NCI-H2081 (cell line): ENCODE data around the gene WBP11.
A peak's percentile ranks its signal among the peaks of the same experiment; 100 is the strongest.
"Not testable (repeated sequence)": the region's sequence is repeated elsewhere in the genome, so short reads cannot be mapped to it uniquely, and the experiment has no call there.

Experiments
- DNase-seq, 2 experiments: peaks; one replicate each; lab custom pipeline; 2025; lab: John Stamatoyannopoulos, UW

WBP11 gene

DNA sequence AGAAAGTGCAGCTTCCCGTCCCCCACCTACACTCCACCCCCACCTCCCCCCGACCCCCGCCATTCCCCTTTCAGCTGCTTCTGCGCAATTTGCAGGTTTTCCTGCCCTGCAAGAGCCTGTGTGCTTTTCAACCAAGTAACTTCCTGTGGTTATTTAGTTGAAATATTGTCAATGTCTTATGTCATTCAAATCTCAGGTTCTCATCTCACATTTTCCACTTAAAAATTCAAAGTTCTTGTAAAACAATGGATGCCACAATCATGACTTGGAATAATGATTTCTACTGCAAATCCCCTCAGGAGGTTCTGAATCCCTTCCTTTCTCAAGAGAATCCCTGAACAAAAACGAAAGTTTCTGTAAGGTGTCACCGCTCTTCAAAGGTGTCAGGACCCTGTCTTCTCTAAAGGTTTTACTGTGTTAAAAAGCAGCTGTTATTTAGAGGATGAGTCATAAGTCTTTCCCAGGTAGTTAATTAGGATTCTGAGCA, 31.6 kb downstream of the WBP11 start:
- DNase-seq, result peak in 1 of 2 experiments; percentile 25

GRCh38 chr12:14770496-14771461, 32.5 kb downstream of the WBP11 start:
- peak; percentile 93 to 96 for DNase-seq

DNA sequence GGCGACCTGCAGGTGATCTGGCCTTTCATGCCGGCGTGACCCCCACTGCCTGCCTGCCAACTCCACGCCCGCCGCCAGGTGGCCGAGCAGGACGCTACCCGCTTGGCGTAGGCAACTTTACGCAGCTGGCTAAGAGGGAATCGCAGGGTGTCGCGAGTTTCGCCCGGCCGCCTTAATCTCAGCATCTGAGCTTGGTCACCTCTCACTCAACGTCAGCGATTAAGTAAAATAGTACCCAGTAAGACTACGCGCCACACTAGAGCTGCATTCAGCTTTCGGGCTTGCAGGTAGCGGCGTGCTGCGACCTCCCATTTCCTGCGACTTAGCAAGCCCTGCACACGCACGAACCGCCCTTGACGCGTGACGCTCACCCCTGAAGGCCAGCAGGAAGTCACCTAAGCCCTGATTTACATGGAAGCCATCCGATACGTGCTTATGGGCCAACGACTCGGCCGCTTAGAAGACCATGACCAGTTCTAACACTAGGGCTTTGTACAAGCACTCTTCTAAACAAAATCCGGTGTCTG, 33.2 kb downstream of the WBP11 start:
- peak; percentile 81 to 91 for DNase-seq

GRCh38 chr12:14769466-14769968, 33.8 kb downstream of the WBP11 start:
- DNase-seq, result peak in 1 of 2 experiments; percentile 55

- no peak for DNase-seq
Observed at GRCh38 chr12:14768823-14769405, 34.4 kb downstream of the WBP11 start.

DNA sequence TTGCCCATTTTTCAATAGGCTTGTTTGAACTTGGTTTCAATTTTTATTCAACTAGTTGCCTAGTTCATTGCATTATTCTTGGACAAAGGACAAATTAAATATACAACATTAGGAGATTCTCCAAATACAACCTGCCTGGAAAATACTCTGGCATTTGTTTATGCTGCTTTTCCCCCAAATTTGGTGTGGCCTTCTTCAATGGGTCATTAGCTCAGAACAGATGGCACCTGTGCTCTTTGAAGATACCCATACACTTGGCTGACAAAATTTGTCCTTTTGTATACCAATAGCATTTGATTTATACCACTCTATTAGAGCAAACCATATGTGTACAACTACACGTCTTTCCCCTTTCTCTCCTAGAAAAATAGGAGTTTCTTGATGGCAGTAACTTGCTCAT, 35.7 kb downstream of the WBP11 start:
- DNase-seq, result no peak

DNA sequence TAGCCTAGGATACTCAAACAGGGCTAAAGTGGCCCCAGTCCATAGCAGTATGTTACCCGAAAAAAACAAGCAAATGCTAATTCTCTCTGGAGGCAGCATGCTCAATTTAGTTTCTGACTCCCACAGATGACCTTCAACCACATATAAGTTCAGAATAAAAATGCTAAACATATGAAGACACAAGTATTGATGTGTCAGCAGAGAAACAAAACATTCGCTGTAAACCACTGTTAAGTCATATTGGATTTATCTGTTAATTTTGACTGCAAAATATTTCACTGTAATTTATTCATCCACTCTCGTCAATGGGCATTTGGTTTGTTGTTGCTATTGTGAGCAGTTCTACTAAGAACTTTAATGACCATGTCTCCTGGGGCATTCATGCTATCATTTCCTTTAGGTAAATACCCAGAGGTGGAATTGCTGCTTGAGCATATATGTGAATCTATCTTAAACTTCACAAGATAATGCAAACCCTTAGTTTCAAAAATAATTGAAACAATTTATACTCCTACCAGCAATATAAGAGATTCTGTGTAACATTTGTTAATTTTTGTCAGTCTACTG, 36.5 kb downstream of the WBP11 start:
- no peak for DNase-seq

DNA sequence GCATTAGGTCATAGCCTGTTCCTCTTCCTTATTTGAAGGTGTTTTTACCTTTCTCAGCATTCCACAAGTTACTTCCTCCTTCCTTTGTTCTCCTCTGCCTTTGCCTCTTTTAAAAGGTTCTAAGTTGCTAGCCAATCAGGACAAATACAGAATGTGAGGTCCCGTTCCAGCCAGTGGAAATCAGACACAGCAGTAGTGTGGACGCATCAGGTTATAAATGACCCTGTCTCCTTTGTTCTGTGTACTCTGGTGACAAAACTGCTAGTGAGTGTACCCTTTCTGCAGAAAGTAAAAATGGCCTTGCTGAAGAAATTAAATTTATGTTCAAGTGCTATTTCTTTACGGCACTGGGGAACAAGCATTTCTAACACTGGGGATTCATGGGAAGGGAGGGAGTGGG, 37.3 kb downstream of the WBP11 start:
- DNase-seq, result not testable (repeated sequence)

GRCh38 chr12:14765398-14765797, 37.9 kb downstream of the WBP11 start:
- no peak for DNase-seq

- DNase-seq, result not testable (repeated sequence)
Observed at GRCh38 chr12:14759711-14760280, 43.5 kb downstream of the WBP11 start.

DNA sequence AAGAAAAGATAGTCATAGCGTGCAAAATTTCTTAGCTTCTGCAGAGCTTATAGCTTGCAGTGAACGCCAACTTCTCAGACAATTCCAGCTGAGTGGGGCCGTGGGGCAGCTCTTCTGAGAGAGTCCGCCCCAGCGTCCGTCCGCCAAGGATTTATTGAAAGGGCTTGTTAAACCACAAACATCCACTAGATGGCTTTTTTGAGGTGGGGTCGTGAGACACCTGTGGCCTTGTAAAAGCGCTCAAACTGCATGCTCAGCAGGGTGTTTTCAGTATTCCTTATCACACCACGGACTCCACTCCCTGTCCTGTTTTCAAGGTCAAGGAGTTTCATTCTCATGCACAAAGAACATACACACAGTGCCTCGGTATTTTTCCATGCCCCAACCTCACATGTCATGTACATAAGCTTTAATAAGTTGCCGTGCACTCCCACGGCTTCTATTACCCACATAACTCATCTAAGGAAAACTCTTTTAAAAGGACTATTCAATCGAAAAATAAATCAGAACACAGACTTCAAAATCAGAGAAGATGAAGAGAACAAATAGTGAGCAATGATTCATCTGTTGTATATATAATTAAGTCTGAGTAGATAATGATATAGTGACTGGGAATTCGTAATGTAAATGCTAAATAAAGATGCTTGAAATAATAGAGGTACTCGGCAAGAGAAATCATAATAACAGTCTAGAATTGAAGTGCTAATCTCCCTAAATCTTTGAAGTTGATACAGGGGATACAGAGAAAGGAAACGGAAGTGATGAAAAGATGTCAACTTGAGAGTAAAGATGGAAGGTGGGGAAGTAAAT, 46.7 kb downstream of the WBP11 start:
- DNase-seq, result no peak

GRCh38 chr12:14751986-14752385, 51.3 kb downstream of the WBP11 start:
- DNase-seq, result no peak

DNA sequence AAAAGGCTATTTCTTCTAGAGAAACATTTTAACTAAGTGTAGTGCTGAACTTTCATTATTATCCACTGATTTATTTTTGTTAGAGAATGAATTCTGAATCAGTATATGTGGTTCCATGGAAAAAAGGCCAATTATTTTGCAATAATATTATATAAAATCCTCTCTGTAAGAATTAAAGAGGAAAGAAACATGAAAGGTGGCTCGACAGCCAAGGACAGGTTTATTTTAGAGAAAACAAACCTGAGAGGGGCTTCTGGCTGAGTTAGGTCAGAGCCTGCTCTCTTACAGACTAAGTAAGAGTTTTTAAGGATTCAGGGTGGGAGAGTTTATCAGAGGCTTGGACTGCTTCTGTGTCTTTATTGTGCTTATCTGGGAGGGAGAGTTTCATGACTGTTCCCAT, 60.2 kb downstream of the WBP11 start:
- no peak for DNase-seq

DNA sequence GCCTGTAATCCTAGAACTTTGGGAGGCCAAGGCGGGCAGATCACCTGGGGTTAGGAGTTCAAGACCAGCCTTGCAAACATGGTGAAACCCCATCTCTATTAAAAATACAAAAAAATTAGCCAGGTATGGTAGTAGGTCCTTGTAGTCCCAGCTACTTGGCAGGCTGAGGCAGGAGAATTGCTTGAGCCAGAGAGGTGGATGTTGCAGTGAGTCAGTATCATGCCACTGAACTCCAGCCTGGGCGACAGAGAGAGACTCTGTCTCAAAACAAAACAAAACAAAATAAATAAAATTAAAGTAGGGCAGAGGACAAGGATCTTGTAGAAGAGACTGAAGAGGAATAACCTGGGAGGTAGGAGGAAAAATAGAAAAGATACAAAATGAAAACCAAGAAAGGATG, 61.3 kb downstream of the WBP11 start:
- DNase-seq, result no peak

- DNase-seq, result no peak
Observed at GRCh38 chr12:14741153-14741552, 62.1 kb downstream of the WBP11 start.

DNA sequence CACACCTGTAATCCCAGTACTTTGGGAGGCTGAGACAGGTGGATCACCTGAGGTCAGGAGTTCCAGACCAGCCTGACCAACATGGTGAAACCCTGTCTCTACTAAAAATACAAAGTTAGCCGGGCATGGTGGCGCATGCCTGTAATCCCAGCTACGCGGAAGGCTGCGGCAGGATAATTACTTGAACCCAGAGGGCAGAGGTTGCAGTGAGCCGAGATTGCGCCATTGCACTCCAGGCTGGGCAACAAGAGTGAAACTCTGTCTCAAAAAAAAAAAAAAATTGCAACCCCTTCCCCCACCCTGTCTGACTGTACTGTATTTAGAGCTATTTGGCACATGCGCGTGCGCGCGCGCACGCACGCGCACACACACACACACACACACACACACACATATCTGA, 66.8 kb downstream of the WBP11 start:
- not testable (repeated sequence) for DNase-seq
